ENCODE results near the gene CREM. TPM values are rescaled to one million over a fixed set of nuclear protein-coding genes. Genes with fewer than 3 reads are reported as not detected.

CREM gene
- total RNA-seq, 1 donor from 2014 or later: 50.3 TPM

GRCh38 chr10:35130663-35131062, 4.0 kb downstream of the CREM start:
- ATAC-seq (no peak), DNase-seq (no peak)
- intact Hi-C loops (cut with micrococcal nuclease): no loop called here

- intact Hi-C loops (cut with micrococcal nuclease): no loop called here
- DNase-seq (no peak), ATAC-seq (no peak)
These were observed 6.1 kb downstream of the CREM start for GRCh38 chr10:35132727-35133126.

- no peak for DNase-seq
- intact Hi-C loops (cut with micrococcal nuclease): no loop called here
- ATAC-seq: no peak
These were observed 6.9 kb downstream of the CREM start for GRCh38 chr10:35133586-35133985.

DNA sequence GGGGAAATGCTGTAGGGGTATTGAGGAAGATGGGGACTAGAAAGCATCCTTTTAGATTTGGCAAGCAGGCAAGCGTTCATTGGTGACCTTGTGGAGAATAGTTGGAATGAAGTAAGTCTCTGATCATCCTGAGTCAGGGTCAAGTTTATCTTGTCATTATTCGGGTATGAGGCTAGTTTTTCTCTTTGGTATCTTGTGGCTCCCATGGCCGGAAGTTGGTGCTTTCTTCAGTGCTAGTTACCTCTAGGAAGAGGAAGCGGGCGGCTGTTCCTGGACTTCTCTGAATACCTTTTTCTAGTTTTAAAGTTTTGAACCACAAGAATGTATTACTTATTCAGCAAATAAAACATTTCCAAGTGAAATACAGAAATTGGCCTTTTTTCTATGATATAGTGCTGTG, 9.2 kb downstream of the CREM start:
- no peak for ATAC-seq
- no peak for DNase-seq
- intact Hi-C loops (cut with micrococcal nuclease): no loop called here

DNA sequence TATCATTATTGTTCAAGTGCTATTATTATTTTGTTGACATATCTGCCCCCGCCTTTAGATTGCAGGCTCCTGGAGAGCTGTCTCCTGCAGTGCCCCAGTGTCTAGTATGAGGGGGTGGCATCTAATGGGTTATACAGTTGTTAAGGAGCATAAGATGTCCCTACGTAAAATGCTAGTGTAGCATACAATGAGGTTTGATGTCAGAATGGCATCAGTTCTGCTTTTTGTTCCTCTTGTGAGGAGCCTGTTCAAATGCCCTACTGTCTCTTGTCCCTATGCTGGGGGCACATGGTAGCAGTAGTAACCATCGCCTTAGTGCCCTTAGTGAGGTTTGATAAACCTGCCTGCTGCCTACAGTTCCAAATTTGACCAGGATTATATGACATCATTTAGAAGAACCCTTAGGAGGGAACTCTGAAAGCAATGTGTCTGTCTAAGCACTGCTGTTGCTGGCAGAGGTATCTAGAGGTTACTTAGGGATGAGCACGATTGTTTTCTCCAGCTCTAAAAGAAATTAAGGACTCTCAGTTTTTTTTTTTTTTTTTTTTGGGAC, 9.7 kb downstream of the CREM start:
- intact Hi-C loops (cut with micrococcal nuclease): no loop called here
- ATAC-seq: peak; percentile 18
- DNase-seq: no peak

DNA sequence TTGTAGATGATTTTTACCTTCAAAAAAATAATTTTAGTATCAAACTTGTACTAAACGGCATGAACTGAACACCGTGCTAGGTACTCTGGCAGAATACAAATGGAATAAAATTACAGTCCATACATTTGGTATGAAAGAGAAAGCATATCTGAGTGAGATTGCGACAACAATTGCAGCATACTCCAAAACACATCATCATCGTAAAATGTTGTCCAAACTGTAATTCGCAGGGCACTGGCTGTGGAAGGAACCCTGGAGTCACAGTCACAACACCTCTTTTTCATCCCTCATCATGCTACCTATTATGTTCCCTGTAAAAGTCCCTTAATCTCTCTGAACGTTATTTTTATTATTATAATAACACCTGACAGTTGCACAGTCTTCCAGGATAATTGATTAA, 13.5 kb downstream of the CREM start:
- no peak for DNase-seq
- no peak for ATAC-seq
- intact Hi-C loops (cut with micrococcal nuclease): no loop called here

- ATAC-seq: peak; percentile 64
- no peak for DNase-seq
- intact Hi-C loops (cut with micrococcal nuclease): no loop called here
These were observed 14.1 kb downstream of the CREM start for GRCh38 chr10:35140727-35141126.

DNA sequence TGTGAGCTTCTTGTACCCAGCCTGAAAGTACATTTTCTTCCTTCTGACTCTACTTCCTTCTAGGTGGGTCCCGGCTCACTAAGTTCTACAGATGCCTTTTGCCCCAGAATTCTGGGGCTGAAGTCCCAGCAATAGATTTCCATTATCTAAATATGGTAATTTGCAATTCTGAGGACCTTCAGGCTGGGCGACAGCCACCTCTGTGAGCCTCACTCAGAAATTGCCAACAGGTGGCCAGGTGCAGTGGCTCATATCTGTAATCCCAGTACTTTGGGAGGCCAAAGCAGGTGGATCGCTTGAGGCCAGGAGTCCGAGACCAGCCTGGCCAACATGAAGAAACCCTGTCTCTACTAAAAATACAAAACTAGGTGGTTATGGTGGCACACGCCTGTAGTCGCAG, 23.7 kb downstream of the CREM start:
- no peak for DNase-seq
- ATAC-seq: no peak
- intact Hi-C loops (cut with micrococcal nuclease): no loop called here

- peak; percentile 51 for ATAC-seq
- intact Hi-C loops (cut with micrococcal nuclease): no loop called here
- DNase-seq: no peak
These were observed 26.3 kb downstream of the CREM start for GRCh38 chr10:35152992-35153391.

- ATAC-seq: peak; percentile 88
- intact Hi-C loops (cut with micrococcal nuclease): no loop called here
- no peak for DNase-seq
These were observed 27.1 kb downstream of the CREM start for GRCh38 chr10:35153716-35154115.

GRCh38 chr10:35160743-35161142, 34.1 kb downstream of the CREM start:
- intact Hi-C loops (cut with micrococcal nuclease): no loop called here
- no peak for DNase-seq
- ATAC-seq: no peak

- DNase-seq: no peak
- intact Hi-C loops (cut with micrococcal nuclease): no loop called here
These were observed 35.3 kb downstream of the CREM start for GRCh38 chr10:35161906-35162305.

GRCh38 chr10:35165136-35165535, 38.5 kb downstream of the CREM start:
- no peak for DNase-seq
- intact Hi-C loops (cut with micrococcal nuclease): no loop called here
- ATAC-seq: no peak

More at GRCh38 chr10:35161906-35162305, 35.3 kb downstream of the CREM start:
- ATAC-seq: no peak

DNA sequence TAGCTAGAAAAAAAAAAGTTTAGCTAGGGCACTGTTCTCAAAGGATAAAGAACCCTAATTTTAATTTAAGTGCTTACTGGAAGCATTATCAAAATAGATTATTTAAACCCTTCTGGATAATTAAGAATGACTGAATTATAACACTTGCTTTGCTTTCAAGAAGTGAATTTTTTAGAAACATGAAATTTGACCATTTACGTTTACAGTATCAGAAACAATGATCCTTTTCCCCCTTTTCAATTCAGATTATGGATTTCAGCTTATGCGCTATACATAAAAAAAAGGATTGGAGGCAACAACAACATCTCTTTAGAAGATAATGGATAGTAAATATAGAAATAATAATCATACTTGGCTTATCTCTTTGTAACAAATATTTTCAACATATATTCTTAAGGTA, 39.2 kb downstream of the CREM start:
- no peak for ATAC-seq
- DNase-seq: no peak

DNA sequence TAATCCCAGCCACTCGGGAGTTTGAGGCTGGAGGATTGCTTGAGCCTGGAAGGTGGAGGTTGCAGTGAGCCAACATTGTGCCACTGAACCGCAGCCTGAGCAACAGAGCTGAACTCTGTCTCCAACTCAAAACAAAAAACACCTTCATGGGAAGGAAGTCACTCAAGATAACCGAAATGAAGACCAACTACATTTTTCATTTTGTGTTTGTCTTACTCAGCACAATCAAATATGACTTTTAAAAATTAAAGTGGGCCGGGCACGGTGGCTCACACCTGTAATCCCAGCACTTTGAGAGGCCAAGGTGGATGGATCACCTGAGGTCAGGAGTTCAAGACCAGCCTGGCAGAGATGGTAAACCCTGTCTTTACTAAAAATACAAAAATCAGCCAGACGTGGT, 40.0 kb downstream of the CREM start:
- ATAC-seq (no peak), DNase-seq (no peak)
- intact Hi-C loops (cut with micrococcal nuclease): no loop called here

More for the DNA sequence above, 39.2 kb downstream of the CREM start:
- intact Hi-C loops (cut with micrococcal nuclease): no loop called here

DNA sequence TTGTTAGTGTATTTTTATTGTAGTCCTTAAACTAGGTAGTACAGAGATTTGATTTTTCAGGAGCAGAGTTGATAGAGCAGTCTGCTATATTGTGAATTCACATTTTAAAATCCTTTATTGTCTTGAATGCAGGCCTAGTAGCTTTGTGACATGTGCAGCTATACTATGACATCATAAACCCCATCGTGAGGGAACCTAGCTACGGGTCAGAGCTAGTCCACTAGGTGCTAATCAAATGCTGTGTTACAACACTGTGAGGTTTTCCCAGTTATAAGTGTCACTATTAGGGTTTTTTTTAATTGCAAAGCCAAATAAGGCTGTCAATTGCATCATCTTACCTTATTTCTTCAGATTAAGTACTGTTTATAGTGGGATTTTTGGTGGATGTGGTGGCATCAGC, 40.7 kb downstream of the CREM start:
- intact Hi-C loops (cut with micrococcal nuclease): no loop called here
- DNase-seq (no peak), ATAC-seq (no peak)

DNA sequence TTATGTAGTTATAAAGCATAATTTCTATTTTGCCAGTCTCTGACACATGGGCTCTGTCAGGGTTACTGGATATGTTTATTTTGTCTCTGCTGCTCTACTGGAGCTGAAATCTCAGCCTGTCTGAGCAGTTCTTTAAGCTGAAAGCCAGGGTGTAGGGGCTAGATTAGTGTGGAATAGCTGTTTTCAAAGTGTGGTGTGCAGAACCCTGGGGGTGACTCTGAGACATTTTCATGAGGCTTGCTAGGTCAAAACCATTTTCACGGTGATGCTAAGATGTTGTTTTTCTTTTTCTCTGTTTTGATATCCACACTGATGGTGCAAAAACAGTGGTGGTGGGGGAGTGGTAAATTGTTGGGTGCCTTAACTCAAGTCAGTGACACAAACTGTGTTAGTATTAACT, 45.5 kb downstream of the CREM start:
- DNase-seq: no peak
- no peak for ATAC-seq
- intact Hi-C loops (cut with micrococcal nuclease): no loop called here

DNA sequence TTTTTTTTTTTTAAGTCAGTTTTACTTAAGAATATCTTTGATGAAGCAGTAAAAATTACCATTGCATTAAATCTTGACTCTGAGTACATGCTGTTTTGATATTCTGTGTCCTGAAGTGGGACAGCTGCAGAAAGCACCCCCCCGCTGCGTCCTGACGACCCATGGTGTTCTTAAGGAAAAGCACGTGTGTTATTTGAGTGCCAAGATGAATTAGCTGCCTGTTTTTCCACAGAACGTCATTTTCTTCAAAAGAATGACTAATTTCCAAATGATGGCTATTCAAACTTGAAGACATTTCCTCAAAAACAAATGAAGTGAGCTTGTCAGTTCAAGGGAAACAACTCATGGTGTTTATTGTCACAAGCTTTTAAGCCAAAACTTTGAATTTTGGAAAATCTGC, 45.9 kb downstream of the CREM start:
- DNase-seq (peak; percentile 52), ATAC-seq (peak; percentile 55)
- intact Hi-C loops (cut with micrococcal nuclease): no loop called here

- ATAC-seq: peak; percentile 29
- intact Hi-C loops (cut with micrococcal nuclease): no loop called here
- DNase-seq: no peak
These were observed 51.7 kb downstream of the CREM start for GRCh38 chr10:35178331-35178730.

DNA sequence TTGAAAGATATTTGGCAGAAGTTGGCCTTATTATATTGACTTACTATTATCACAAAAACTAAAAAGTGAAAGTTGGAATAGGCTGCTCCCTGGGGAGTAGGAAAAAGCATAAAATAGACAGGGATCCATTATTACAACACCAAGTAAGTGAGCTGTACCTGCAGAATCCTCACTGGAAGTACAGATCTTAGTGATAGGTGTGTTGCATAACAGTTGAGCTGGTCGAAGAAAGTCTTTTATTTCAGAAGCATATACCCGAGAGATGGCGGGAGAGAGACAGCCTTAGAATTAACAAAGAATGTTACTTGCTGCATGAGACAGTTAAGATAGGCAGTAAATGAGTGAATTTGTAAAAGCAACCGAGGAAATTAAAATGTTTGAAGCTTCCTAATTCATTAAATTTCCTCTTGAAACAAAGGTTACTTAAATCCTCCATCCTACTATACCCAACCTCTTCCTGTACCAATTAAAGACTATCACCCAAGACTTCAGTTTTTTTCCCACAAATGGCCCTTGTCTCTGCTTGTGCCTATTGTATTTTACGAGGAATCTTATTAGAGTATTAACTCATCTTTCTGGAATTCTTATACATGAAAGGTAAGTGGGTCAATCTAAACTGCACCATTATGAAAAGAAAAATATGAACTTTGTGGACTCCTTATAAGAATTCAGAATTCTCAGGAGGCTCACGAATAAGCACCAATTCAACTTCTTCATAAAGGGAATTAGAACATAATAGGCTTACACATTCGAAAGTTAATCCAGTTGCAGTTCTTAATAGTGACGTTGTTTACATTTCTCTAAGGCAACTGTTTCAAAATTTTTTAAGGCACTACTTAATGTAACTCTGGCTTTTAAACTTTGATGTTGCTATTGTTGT, 56.2 kb downstream of the CREM start:
- no peak for ATAC-seq
- DNase-seq: no peak
- intact Hi-C loops (cut with micrococcal nuclease): no loop called here

All from left ventricle myocardium superior (tissue), 1 donor.